ENCODE results near the gene DDX56. TPM values are rescaled to one million over a fixed set of nuclear protein-coding genes. Genes with fewer than 3 reads are reported as not detected.

The DDX56 gene
- total and polyA plus RNA-seq, 9 of the 15 experiments (the other 6 are each of a cell fraction or from before 2014, with no cell fraction given): 33.0 to 145 (median 102) TPM

DNA sequence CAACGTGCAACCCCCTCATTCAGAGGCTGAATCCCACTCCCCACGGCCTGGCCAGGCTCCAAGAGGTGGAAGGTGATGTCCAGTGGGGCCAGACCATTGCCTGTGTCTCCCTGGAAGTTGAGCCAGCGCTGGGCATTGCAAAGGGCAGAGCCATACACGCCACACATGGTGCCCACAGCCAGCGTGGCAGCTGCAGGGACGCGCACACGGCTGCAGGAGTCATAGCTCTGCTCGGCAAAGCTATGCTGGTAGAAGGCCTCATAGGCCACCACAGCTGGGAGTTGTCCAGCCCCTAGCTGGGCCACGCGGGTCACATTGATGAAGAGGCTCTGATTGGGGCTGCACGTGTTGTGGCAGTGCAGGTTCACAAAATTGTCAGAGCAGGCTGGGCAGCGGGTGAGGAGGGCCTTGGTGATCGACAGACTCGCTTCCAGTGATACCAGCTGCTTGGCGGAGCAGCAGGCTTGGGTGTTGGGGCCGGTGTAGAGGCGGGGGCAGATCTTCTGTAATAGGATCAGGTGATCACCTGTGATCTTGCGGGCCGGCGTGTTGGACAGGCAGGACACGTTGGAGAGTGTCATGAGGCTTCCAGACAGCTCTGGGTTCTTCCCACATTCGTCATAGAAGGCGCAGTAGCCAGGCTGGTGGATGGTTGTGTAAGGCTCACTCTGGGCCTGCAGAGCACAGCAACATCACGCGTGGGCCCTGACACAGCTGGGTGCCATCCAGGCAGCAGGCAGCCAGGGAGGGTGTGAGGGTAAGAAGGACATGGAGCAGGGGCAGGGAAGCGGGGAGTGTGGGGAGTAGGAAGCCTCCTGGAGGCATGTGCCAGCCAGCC is 33.8 kb downstream of the DDX56 start:
- ChIA-PET POLR2A (interaction anchor here (0.6 to 1.4 kb wide), 3 partner anchors 8 to 433 kb away, joined by 3 to 4 read pairs (median 3); no protein-coding TSS in a partner anchor), CTCF (ENCODE audit: low intra/inter-chr PET ratio) (no interaction called here)
- H3K4me3 ChIP-seq: no peak overlapping the region
- no peak overlapping the region for H2AFZ ChIP-seq (ENCODE audit: low read depth, low read length)
- no TSS peak for BruUV-seq (replicated peaks)
- no peak overlapping the region for H3K27ac ChIP-seq (ENCODE audit: extremely low read depth, low read depth, low read length)
- H3K27me3 ChIP-seq (ENCODE audit: control insufficient read depth in 2 of 2, insufficient read depth in 2 of 2, low read length in 2 of 2): no peaks in the 10 kb centered on the region
- peak in 1 of 4 experiments; percentile 3 for DNase-seq (ENCODE audit: extremely low read depth in 1 of 4, low spot score in 3 of 4)
- no peaks in the 10 kb centered on the region for H3K36me3 ChIP-seq (ENCODE audit: control insufficient read depth, insufficient read depth, low read length)
- H3K9me1 ChIP-seq (ENCODE audit: control insufficient read depth, insufficient read depth, low read length): no peaks in the 10 kb centered on the region
- no peaks in the 10 kb centered on the region for H3K79me2 ChIP-seq (ENCODE audit: control insufficient read depth, insufficient read depth, low read length)
- no peak for FAIRE-seq
- 57% methylated on average over 27 of the region's 27 CpGs for WGBS (ENCODE audit: insufficient coverage, low coverage, missing lambda C conversion rate)
- intact Hi-C loops (cut with micrococcal nuclease) (no loop called here), in situ Hi-C loops (cut with MboI) (no loop called here)
- TF ChIP-seq ARHGAP35 (IDR thresholded peaks at IDR 0.05; ENCODE audit: partially characterized antibody) (no peak), MCM3 (IDR thresholded peaks at IDR 0.05) (no peak), ZNF253 (CRISPR knock-in tag; conservative IDR thresholded peaks at IDR 0.05) (no peak), STAT5A (IDR thresholded peaks at IDR 0.05; ENCODE audit: borderline replicate concordance, low read length) (no peak), THRAP3 (IDR thresholded peaks at IDR 0.05; ENCODE audit: borderline replicate concordance) (no peak), ZNF174 (CRISPR knock-in tag; IDR thresholded peaks at IDR 0.05) (no peak), RFX1 (IDR thresholded peaks at IDR 0.05) (no peak), ZNF3 (CRISPR knock-in tag; IDR thresholded peaks at IDR 0.05) (no peak), SETDB1 (IDR thresholded peaks at IDR 0.05; ENCODE audit: low read length) (no peak), ZNF217 (CRISPR knock-in tag; IDR thresholded peaks at IDR 0.05) (no peak), ZFP1 (CRISPR knock-in tag; IDR thresholded peaks at IDR 0.05) (no peak), ZNF586 (CRISPR knock-in tag; conservative IDR thresholded peaks at IDR 0.05) (no peak), SNRNP70 (optimal IDR thresholded peaks at IDR 0.05; ENCODE audit: low read depth, low read length) (no peak), BMI1 (IDR thresholded peaks at IDR 0.05; ENCODE audit: low read length) (no peak)
- TF ChIP-seq, protein P1, sequence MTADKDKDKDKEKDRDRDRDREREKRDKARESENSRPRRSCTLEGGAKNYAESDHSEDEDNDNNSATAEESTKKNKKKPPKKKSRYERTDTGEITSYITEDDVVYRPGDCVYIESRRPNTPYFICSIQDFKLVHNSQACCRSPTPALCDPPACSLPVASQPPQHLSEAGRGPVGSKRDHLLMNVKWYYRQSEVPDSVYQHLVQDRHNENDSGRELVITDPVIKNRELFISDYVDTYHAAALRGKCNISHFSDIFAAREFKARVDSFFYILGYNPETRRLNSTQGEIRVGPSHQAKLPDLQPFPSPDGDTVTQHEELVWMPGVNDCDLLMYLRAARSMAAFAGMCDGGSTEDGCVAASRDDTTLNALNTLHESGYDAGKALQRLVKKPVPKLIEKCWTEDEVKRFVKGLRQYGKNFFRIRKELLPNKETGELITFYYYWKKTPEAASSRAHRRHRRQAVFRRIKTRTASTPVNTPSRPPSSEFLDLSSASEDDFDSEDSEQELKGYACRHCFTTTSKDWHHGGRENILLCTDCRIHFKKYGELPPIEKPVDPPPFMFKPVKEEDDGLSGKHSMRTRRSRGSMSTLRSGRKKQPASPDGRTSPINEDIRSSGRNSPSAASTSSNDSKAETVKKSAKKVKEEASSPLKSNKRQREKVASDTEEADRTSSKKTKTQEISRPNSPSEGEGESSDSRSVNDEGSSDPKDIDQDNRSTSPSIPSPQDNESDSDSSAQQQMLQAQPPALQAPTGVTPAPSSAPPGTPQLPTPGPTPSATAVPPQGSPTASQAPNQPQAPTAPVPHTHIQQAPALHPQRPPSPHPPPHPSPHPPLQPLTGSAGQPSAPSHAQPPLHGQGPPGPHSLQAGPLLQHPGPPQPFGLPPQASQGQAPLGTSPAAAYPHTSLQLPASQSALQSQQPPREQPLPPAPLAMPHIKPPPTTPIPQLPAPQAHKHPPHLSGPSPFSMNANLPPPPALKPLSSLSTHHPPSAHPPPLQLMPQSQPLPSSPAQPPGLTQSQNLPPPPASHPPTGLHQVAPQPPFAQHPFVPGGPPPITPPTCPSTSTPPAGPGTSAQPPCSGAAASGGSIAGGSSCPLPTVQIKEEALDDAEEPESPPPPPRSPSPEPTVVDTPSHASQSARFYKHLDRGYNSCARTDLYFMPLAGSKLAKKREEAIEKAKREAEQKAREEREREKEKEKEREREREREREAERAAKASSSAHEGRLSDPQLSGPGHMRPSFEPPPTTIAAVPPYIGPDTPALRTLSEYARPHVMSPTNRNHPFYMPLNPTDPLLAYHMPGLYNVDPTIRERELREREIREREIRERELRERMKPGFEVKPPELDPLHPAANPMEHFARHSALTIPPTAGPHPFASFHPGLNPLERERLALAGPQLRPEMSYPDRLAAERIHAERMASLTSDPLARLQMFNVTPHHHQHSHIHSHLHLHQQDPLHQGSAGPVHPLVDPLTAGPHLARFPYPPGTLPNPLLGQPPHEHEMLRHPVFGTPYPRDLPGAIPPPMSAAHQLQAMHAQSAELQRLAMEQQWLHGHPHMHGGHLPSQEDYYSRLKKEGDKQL (CRISPR knock-in tag; IDR thresholded peaks at IDR 0.05; ENCODE audit: borderline replicate concordance): no peak
- TF ChIP-seq, protein P2, sequence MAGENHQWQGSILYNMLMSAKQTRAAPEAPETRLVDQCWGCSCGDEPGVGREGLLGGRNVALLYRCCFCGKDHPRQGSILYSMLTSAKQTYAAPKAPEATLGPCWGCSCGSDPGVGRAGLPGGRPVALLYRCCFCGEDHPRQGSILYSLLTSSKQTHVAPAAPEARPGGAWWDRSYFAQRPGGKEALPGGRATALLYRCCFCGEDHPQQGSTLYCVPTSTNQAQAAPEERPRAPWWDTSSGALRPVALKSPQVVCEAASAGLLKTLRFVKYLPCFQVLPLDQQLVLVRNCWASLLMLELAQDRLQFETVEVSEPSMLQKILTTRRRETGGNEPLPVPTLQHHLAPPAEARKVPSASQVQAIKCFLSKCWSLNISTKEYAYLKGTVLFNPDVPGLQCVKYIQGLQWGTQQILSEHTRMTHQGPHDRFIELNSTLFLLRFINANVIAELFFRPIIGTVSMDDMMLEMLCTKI (IDR thresholded peaks at IDR 0.05; ENCODE audit: partially characterized antibody): no peak
- H4K20me1 ChIP-seq (replicated peaks; ENCODE audit: control insufficient read depth, insufficient read depth, low read length): no peaks in the 10 kb centered on the region
- no peak overlapping the region for H3K4me2 ChIP-seq (ENCODE audit: insufficient read depth, low read length)
- ATAC-seq: no peak
- H3K9me3 ChIP-seq (replicated peaks; ENCODE audit: control insufficient read depth, insufficient read depth, low read depth, low read length): no peaks in the 10 kb centered on the region
- peak overlapping the region in 1 of 2 experiments; percentile 65; a peak in 2 of 4 replicates for H3K9ac ChIP-seq (ENCODE audit: insufficient read depth in 1 of 2, low read depth in 2 of 2, low read length in 2 of 2)
- H3K4me1 ChIP-seq (replicated peaks in 1 of 2; ENCODE audit: control insufficient read depth in 2 of 2, insufficient read depth in 2 of 2, low read length in 2 of 2): peaks cover 3 to 43% of the 10 kb centered on the region in 2 experiments; a peak in 4 of 5 replicates
